Measurements from ENCODE around the gene EGFR. TPM values are rescaled to one million over a fixed set of nuclear protein-coding genes. Genes with fewer than 3 reads are reported as not detected.

The EGFR gene
- total RNA-seq, 1 experiment from 2014 or later = 50.0 TPM

DNA sequence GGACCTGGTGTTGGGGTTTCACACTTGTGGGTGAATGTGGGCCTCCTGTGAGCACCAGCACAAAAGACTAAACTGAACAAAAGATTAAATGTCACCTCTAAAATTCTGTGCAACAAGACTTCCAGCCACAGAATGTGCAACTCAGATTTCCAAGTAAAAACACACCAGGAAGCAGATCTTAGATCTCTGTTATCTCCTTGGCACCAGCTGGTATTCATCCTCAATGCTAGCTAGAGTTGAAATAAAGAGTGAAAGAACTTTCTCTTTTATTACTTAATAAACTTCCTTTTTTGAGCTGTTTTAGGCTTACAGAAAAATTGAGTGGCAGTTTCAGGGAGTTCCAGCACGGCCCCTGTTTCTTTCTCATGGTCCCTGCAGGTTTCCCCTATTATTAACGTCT is 40.2 kb downstream of the EGFR start:
- H3K9me3 ChIP-seq (ENCODE audit: low read length) = no peaks in the 10 kb centered on the region
- no peaks in the 10 kb centered on the region for H3K9me2 ChIP-seq (replicated peaks; ENCODE audit: low read length)
- intact Hi-C loops (cut with micrococcal nuclease) = no loop called here
- H3K9ac ChIP-seq (ENCODE audit: low read length) = no peak overlapping the region
- ChIA-PET POLR2A (ENCODE audit: unreplicated experiment) (interaction anchor here (0.7 kb wide), 1 partner anchor 300 kb away, joined by 3 read pairs; no protein-coding TSS in a partner anchor), CTCF (no interaction called here)
- ATAC-seq (no peak), DNase-seq (no peak)
- H4K20me1 ChIP-seq (ENCODE audit: low read length) = no peaks in the 10 kb centered on the region
- H3K36me3 ChIP-seq (ENCODE audit: low read depth, low read length) = peaks cover 11% of the 10 kb centered on the region; the same call in 1 of the 2 replicates
- H3K27me3 ChIP-seq (ENCODE audit: low read length) = no peaks in the 10 kb centered on the region
- BruUV-seq (replicated peaks) = no TSS peak
- H3K4me3 ChIP-seq (ENCODE audit: low read length) = no peak overlapping the region
- no peaks in the 10 kb centered on the region for H3F3A ChIP-seq (ENCODE audit: low read length, unreplicated experiment)
- peaks cover 96% of the 10 kb centered on the region for H3K79me2 ChIP-seq (ENCODE audit: low read length)
- no peak for TF ChIP-seq EZH2 (IDR thresholded peaks at IDR 0.05; ENCODE audit: low read length, unreplicated experiment)
- TF ChIP-seq, protein P1, sequence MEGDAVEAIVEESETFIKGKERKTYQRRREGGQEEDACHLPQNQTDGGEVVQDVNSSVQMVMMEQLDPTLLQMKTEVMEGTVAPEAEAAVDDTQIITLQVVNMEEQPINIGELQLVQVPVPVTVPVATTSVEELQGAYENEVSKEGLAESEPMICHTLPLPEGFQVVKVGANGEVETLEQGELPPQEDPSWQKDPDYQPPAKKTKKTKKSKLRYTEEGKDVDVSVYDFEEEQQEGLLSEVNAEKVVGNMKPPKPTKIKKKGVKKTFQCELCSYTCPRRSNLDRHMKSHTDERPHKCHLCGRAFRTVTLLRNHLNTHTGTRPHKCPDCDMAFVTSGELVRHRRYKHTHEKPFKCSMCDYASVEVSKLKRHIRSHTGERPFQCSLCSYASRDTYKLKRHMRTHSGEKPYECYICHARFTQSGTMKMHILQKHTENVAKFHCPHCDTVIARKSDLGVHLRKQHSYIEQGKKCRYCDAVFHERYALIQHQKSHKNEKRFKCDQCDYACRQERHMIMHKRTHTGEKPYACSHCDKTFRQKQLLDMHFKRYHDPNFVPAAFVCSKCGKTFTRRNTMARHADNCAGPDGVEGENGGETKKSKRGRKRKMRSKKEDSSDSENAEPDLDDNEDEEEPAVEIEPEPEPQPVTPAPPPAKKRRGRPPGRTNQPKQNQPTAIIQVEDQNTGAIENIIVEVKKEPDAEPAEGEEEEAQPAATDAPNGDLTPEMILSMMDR (conservative IDR thresholded peaks at IDR 0.05; ENCODE audit: low read depth, low read length) = no peak
- TF ChIP-seq EZH2phosphoT487 (IDR thresholded peaks at IDR 0.05; ENCODE audit: borderline replicate concordance, low read length) = no peak
- no peak overlapping the region for H3K27ac ChIP-seq (ENCODE audit: low read length)
- peaks cover 38% of the 10 kb centered on the region for H3K4me1 ChIP-seq (ENCODE audit: insufficient read depth, low read length)
- no peak overlapping the region for H3K4me2 ChIP-seq (ENCODE audit: low read length)
- no peak overlapping the region for H2AFZ ChIP-seq (ENCODE audit: low read length)

DNA sequence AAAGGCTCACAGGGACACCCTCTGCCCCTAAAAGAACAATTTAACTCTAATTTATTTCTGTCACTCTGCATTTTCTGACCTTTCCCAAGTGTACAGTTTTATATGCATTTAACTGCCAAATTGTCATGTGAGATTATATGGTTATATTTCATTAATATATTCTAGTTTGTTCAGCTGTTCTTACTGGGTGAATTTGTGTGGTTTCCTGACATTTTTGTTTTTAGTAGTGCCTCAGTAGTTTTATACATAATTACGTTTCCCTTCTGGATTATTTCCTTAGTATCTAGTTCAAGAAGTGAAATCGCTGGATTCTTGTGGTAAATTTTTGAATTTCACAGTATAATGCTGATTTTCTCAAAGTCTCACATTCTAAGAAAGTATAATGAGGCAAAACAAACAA is 41.3 kb downstream of the EGFR start:
- POLR2A ChIA-PET (ENCODE audit: unreplicated experiment) = interaction anchor here (0.5 kb wide), 1 partner anchor 68 kb away, joined by 7 read pairs; no protein-coding TSS in a partner anchor
- CTCF ChIA-PET = no interaction called here
- peaks cover 38% of the 10 kb centered on the region for H3K4me1 ChIP-seq (ENCODE audit: insufficient read depth, low read length)
- TF ChIP-seq, protein P1 (conservative IDR thresholded peaks at IDR 0.05; ENCODE audit: low read depth, low read length) = no peak
- TF ChIP-seq EZH2 (IDR thresholded peaks at IDR 0.05; ENCODE audit: low read length, unreplicated experiment) = no peak
- no peak for TF ChIP-seq EZH2phosphoT487 (IDR thresholded peaks at IDR 0.05; ENCODE audit: borderline replicate concordance, low read length)
- H3K9me3 ChIP-seq (ENCODE audit: low read length) = no peaks in the 10 kb centered on the region
- no peak overlapping the region for H3K4me3 ChIP-seq (ENCODE audit: low read length)
- peaks cover 86% of the 10 kb centered on the region for H3K79me2 ChIP-seq (ENCODE audit: low read length)
- DNase-seq (no peak), ATAC-seq (no peak)
- no peaks in the 10 kb centered on the region for H3F3A ChIP-seq (ENCODE audit: low read length, unreplicated experiment)
- H3K9ac ChIP-seq (ENCODE audit: low read length) = no peak overlapping the region
- H3K9me2 ChIP-seq (replicated peaks; ENCODE audit: low read length) = no peaks in the 10 kb centered on the region
- peaks cover 11% of the 10 kb centered on the region; the same call in 1 of the 2 replicates for H3K36me3 ChIP-seq (ENCODE audit: low read depth, low read length)
- H3K27me3 ChIP-seq (ENCODE audit: low read length) = no peaks in the 10 kb centered on the region
- H3K27ac ChIP-seq (ENCODE audit: low read length) = no peak overlapping the region
- no peak overlapping the region for H3K4me2 ChIP-seq (ENCODE audit: low read length)
- no TSS peak for BruUV-seq (replicated peaks)
- no peak overlapping the region for H2AFZ ChIP-seq (ENCODE audit: low read length)
- intact Hi-C loops (cut with micrococcal nuclease) = no loop called here
- no peaks in the 10 kb centered on the region for H4K20me1 ChIP-seq (ENCODE audit: low read length)

DNA sequence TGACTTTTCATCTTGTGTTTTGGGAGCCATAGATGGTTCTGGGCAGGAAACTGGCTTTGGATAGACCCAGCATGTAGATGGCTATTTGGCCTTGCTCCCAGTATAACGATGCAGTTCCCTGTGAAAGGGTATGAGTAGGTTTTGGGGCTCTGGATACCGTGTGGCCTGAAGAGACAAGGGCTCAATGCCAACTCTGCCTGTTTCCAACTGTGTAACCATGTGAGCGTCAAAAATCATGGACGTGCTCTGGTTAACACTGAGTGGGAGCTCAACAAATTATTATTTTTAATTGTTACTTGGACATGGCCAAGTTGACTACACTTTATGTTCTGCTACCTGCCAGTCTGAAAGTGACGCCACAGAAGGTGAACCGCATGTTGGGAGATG is 41.8 kb downstream of the EGFR start:
- Histone ChIP-seq H3F3A (ENCODE audit: low read length, unreplicated experiment) (peaks cover 3% of the 10 kb centered on the region), H3K4me2 (ENCODE audit: low read length) (no peak overlapping the region), H3K9ac (ENCODE audit: low read length) (no peak overlapping the region), H3K79me2 (ENCODE audit: low read length) (peaks cover 80% of the 10 kb centered on the region), H3K9me3 (ENCODE audit: low read length) (no peaks in the 10 kb centered on the region), H3K27me3 (ENCODE audit: low read length) (no peaks in the 10 kb centered on the region), H2AFZ (ENCODE audit: low read length) (no peak overlapping the region), H3K9me2 (replicated peaks; ENCODE audit: low read length) (no peaks in the 10 kb centered on the region), H3K4me3 (ENCODE audit: low read length) (no peak overlapping the region), H3K36me3 (ENCODE audit: low read depth, low read length) (peaks cover 11% of the 10 kb centered on the region; the same call in 1 of the 2 replicates), H3K4me1 (ENCODE audit: insufficient read depth, low read length) (peaks cover 38% of the 10 kb centered on the region), H3K27ac (ENCODE audit: low read length) (no peak overlapping the region), H4K20me1 (ENCODE audit: low read length) (no peaks in the 10 kb centered on the region)
- CTCF ChIA-PET = no interaction called here
- DNase-seq (no peak), ATAC-seq (no peak)
- intact Hi-C loops (cut with micrococcal nuclease) = no loop called here
- BruUV-seq (replicated peaks) = no TSS peak
- TF ChIP-seq EZH2 (IDR thresholded peaks at IDR 0.05; ENCODE audit: low read length, unreplicated experiment) = no peak
- TF ChIP-seq, protein P1 (conservative IDR thresholded peaks at IDR 0.05; ENCODE audit: low read depth, low read length) = no peak
- no peak for TF ChIP-seq EZH2phosphoT487 (IDR thresholded peaks at IDR 0.05; ENCODE audit: borderline replicate concordance, low read length)
- POLR2A ChIA-PET (ENCODE audit: unreplicated experiment) = interaction anchor here (0.5 kb wide), 1 partner anchor 69 kb away, joined by 7 read pairs; no protein-coding TSS in a partner anchor
